LHCN-M2 (cell line): ENCODE measurements around the gene SLC25A11. TPM values are rescaled to one million over a fixed set of nuclear protein-coding genes. Genes with fewer than 3 reads are reported as not detected.
"Not testable (repeated sequence)": the region's sequence is repeated elsewhere in the genome, so short reads cannot be mapped to it uniquely, and the experiment has no call there.

Source experiments
- DNase-seq: peaks from one replicate; pipeline ENCODE4 v3.0.0-alpha.2; 2012; ENCODE audit warnings: low read depth
- total RNA-seq: library from RNA; depleted of rRNA; stranded (reverse); fragments of >200 nt; gene quantifications from 2 replicates; pipeline ENCODE4 v1.2.3, GENCODE V29; 2014

The SLC25A11 gene
- total RNA-seq, 1 experiment from 2014 or later: 92.3 TPM

GRCh38 chr17:4920351-4921048 lies 19.3 kb downstream of the SLC25A11 start:
- no peak for DNase-seq

GRCh38 chr17:4919511-4920047 lies 20.3 kb downstream of the SLC25A11 start:
- DNase-seq: no peak

GRCh38 chr17:4914551-4914950 lies 25.3 kb downstream of the SLC25A11 start:
- not testable (repeated sequence) for DNase-seq

DNA sequence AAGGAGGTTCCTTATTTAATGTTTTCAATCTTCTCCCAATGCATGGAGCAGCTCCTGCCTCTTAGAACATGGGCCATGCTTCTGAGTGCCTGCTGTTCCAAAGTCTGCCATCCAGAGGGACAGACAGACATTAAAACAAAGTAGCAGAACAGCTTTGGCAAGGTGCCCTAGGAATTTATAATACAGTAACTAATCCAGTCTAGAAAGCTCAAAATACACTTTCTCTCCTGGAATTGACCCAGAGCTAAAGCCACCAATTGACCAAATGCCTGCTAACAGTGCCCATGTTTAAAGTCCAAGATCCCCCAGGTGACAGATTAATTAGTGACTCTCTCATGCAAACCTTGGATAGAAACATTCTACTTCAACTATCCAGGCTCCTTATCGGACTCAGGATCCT lies 25.9 kb downstream of the SLC25A11 start:
- DNase-seq: peak; percentile 28

DNA sequence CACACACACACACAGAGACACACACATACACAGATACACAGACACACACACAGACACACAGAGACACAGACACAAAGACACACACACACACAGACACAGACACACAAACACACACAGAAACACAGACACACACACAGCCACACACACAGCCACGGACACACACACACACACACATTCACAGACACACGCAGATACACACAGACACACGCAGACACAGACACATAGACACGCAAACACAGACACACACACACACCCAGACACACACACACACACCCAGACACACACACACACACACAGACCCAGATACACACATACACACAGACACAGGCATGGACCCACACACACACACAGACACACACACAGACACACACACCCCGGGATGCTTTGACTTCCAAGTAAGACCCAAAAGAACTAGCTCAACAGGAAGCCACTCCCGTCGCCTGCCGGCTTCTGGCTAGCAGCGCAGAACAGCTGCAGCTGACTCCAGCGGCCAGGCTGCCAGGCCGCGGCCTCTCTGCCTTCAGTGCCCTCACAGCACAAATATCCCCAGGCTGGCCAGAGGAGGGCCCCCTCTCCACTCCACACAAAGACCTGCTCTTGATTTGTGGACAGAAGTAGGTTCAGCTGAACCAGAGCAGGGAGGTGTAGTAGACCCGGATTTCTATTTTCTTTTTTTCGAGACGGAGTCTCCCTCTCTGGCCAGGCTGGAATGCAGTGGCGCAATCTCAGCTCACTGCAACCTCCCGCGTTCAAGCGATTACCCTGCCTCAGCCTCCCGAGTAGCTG lies 30.9 kb downstream of the SLC25A11 start:
- peak; percentile 96 for DNase-seq

GRCh38 chr17:4908301-4908700 lies 31.5 kb downstream of the SLC25A11 start:
- no peak for DNase-seq

- not testable (repeated sequence) for DNase-seq
Measured at GRCh38 chr17:4906642-4907041, 33.2 kb downstream of the SLC25A11 start.

DNA sequence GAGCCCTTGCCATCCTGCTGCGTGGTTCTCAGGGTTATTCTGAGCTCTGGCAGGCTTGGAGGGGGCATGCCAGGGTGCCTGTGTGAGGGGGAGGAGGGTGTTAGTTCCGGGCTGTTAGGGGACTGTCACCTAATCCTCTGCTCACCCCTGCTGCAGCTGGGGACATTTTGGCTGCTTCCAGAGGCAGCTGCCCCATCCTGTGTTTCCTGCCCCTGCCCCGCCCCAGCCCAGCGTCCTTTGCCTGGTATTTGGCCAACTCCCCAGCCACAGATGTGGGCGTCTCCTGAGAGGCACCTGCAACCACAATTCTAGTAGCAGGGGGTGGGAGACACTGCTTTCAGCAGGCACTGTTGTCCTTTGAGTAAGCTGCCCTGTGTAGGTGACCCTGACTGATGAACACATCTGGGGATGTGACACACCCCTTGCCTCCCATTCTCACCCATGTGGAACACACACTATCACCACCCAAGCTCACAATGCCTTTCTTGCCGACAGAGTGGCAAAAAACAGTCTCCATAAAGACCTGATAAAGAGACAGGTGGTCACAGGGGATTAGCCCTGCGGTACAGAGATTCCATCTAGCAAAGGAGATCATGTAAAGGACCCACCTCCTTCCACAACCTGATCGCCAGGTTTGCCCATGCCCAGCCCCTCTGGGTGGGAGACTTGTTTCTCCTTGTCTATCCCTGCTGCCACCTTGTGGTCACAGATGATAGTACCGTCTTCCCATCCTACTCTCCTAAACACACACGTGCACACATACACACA lies 36.6 kb downstream of the SLC25A11 start, which contains the start of gene CHRNE:
TSS of gene CHRNE (minus strand) at position 48 of the 768 bp plus-strand sequence. CDS start at position 13, 35 bp downstream.
- DNase-seq: peak; percentile 57

- DNase-seq: no peak
Measured at GRCh38 chr17:4902540-4902939, 37.3 kb downstream of the SLC25A11 start.

DNA sequence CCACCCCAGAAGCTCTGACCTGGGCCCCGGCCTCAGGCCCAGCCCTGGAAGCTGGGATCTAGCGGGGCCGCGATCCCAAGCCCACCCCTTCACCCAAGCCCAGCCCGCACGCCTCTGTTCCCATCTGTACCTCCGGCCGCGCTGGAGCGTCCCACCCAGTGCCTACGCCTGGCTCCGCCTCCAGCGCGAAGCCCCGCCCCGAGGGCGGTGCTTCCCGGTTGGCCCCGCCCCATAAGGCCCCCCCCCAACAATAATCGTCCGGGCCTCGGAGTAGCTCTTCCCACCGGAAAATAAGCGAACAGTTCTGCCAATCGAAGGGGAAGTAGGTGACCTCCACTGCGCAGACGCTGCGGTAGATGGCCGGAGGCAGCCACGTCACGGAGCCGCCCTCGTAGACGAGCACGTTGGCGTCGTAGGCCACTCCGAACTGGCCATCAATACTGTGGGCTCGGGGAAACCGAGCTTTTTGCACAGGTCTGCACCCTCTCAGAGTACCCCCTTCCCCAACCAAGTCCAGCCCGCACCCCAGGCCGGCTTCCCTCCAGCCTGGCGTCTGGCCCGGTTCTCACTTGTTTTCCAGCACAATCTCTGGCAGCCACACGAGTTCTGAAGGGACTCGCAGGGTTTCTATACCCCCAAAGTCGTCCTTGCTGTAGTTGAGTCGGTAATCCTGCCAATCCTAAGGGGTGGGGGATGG lies 38.0 kb downstream of the SLC25A11 start:
- DNase-seq: no peak

GRCh38 chr17:4901108-4901647 lies 38.7 kb downstream of the SLC25A11 start:
- no peak for DNase-seq

DNA sequence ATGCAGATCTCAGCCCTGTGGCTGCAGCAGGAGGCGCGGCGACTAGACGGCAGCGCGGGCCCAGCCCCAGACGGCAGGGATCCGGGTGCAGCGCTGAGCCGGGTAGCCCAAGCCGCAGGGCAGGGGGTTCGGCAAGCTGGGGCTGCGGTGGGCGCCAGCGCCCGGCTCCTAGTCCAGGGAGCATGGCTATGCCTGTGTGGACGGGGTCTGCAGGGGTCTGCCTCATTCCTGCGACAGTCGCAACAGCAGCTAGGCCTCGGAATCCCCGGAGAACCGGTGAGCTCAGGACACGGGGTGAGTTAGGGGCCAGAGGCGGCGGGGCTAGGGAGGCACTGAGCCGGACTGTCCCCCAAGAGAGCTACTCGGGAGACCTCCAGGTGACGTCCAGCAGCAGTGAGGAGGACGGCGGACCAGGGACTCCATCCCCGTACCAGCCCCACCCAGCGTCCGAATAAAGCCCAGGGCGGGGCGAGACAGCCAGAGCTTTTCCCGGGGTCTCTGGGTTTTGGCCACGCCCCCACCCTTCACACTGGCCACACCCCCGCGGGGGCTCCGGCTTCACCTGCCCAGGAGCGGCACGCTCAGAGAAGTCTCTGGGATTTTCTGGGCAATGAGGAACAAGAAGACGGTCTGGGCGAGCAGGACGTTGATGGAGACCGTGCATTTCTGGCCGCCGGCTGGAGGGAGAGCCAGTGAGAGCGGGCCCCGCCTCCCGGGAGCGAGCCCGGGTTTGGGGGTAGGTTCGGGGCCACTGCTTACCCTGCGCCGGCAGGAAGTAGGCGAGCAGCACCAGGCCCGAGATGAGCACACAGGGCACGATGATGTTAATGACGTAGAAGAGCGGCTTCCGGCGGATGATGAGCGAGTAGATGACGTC lies 39.4 kb downstream of the SLC25A11 start:
- DNase-seq: no peak

DNA sequence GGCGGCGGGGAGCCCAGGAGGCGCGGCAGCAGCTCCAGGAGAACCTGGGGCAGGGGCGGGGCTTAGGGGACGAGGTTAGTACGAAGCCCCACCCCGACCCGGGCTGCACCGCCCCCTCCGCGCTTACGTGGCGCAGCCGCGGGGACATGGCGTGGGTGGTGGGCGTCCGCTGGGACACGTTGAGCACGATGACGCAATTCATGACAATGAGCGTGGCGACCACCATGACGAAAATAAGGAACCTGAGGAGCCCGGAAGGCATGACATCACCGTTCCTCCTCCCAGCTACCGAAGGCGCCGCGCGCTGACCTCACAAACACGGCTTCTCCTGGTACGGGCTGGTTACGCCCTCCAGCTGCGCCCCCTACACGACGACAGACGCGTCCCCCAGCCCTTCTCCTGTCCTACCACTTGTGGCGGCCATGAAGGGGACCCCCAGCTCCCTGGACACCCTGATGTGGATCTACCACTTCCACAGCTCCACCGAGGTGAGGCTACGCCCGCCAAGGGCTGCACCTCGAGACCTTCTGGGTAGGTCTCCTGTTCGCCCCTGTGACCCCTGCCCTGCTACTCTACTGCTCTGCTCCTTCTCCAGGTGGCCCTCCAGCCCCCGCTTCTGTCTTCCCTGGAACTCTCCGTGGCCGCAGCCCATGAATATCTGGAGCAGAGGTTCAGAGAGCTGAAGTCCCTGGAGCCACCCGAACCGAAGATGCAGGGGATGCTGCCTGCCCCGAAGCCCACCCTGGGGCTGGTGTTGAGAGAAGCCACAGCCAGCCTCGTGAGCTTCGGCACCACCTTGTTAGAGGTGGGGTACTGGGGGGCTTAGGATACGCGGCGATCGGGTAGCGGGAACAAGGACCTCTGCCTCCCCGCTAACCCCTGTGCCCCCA lies 40.3 kb downstream of the SLC25A11 start, which contains the start of gene C17orf107:
TSS of gene C17orf107 (plus strand) at position 196 of the 890 bp plus-strand sequence. CDS start at position 423, 227 bp downstream.
- DNase-seq: no peak

GRCh38 chr17:4898927-4899326 lies 40.9 kb downstream of the SLC25A11 start:
- no peak for DNase-seq

GRCh38 chr17:4898351-4898750 lies 41.5 kb downstream of the SLC25A11 start:
- no peak for DNase-seq

GRCh38 chr17:4897785-4898184 lies 42.1 kb downstream of the SLC25A11 start:
- no peak for DNase-seq

- DNase-seq: no peak
Measured at GRCh38 chr17:4897198-4897687, 42.6 kb downstream of the SLC25A11 start.
